GM18858 (cell line): Measurements from ENCODE around the gene AKAP9.
A peak's percentile ranks its signal among the peaks of the same experiment; 100 is the strongest.
"Not testable (repeated sequence)": the region's sequence is repeated elsewhere in the genome, so short reads cannot be mapped to it uniquely, and the experiment has no call there.

ENCODE experiments used
- ATAC-seq: cut with Tn5 transposase; IDR thresholded peaks from one replicate; pipeline ENCODE4 v1.9.1; 2021; ENCODE audit not compliant: unreplicated experiment

AKAP9 gene

DNA sequence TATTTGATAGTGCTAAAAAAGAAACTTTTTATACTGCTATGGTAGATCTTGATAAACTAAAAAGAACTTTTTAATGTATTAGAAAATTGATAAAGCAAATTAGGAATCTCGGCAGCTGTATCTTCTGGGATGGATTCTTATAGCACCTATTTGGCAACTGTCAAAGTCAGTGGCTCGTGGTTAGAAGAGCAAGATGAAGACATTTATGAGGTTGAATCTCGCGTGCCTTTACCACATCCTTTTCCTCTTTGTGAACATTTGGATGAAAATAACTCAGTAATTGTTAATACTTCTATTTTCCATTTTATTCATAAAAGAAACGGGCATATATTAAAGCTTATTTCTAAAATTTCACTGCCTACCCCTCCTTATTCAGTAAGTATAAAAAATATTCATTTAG, 117.4 kb downstream of the AKAP9 start:
- no peak for ATAC-seq

DNA sequence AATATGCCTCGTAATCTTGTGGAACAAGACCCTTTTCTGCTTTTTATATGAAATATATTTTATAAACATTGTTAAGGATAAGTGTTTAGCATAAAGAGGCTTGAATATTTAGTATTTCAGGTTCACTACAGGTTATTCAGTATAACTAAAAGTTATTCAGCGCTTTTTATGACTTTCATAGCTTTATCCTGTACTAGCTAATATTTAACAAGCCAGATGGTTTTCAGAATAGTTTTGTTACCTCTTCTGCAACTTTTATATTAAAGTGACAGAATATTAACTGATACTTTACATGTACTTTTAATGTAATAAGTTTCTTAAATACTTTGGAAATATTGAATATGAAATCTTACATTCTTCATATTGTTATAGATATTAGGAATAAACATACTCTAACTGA, 118.2 kb downstream of the AKAP9 start:
- ATAC-seq = no peak

DNA sequence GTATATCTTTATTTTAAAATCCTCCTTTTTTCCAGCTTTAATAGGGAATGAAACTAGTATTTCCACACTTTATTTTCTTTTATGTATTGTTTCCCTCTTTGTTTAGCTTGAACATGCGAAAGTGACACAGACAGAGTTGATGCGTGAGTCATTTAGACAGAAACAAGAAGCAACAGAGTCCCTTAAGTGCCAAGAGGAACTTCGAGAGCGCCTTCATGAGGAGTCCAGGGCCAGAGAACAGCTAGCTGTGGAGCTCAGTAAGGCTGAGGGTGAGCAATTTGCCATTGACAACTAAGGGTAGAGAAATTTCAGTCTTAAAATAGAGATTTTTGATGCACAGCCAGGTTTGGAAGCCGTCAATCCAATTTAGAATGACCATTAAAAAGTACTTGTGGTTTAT, 120.5 kb downstream of the AKAP9 start:
- ATAC-seq = no peak

DNA sequence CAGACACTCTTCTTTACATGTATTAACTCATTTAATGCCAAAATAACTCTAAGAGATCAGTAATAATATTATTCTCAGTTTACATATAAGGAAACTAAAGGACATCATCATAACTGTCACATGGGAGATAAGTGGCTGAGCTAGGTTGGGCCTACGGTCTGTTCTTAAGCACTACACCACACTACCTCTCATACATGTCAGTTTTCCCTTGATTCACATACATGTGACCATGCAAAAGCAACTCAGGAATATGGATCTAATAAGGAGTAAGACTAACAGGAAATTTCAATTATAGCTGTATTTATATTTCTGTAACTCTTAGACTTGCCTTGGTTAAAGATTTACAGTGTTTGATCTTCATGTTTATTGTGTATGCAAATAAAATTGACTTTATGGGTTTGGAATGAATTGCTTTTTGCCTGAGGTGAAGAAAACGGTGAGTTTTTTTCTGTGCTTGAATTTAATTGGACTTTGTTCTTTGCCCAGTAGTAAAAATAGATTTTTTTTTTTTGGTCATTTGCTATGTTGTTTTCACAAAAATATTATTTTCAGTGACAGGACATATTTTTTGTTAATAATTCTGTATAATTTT, 123.9 kb downstream of the AKAP9 start:
- no peak for ATAC-seq

DNA sequence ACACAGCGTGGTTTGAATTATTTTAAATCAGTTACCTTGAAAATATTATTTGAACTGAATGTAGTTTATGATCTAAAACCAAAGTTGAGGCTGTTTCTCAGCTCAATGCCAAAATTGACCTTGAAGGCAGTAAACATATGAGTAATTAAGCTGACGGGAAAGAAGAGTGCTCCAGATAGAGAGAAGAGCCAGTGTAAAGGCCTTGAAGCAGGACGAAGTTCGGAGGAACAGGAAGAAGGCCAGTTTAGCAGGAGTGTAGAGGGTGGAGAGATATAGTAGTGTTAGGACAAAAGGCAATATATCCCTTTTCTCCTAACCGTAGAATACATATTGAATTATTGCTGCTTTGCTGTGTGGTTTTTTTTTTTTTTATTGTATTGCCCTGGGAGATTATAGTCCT, 130.4 kb downstream of the AKAP9 start:
- ATAC-seq = no peak

DNA sequence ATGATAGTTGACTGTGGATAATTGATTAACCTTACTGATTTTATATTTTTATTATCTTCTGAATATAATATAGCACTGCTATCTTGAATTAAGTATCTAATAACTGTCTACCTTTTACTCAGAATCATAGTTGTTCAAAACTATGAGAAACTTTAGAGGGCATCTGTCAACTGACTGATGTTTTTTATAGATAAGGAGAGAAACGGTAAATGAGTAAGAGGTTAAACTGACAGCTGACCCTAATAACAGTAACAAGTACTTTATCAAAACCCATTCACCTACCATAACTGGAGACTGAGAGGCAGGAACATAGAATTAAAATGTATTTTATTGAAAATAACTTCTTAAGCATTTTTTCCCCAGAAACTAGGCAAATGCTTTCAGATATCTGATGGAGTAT, 131.5 kb downstream of the AKAP9 start:
- ATAC-seq = no peak

DNA sequence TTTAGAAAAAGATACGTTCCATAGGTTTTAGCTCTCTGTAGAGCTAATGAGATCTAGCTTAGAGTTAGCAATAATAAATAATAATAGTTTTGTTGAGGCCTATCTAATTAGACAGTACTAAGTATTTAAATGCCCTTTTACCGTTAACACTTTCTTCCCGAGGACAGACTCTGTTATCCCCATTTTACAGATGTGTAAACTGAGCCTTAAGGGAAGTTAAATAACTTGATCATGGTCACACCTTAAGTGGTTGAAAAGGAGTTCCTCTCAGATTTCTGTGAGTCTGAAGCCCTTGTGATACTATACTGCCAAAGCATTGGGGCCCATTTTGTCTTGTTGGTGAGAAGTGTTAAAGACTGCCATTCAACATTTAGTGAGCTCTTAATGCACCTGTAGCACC, 132.0 kb downstream of the AKAP9 start:
- ATAC-seq = no peak

DNA sequence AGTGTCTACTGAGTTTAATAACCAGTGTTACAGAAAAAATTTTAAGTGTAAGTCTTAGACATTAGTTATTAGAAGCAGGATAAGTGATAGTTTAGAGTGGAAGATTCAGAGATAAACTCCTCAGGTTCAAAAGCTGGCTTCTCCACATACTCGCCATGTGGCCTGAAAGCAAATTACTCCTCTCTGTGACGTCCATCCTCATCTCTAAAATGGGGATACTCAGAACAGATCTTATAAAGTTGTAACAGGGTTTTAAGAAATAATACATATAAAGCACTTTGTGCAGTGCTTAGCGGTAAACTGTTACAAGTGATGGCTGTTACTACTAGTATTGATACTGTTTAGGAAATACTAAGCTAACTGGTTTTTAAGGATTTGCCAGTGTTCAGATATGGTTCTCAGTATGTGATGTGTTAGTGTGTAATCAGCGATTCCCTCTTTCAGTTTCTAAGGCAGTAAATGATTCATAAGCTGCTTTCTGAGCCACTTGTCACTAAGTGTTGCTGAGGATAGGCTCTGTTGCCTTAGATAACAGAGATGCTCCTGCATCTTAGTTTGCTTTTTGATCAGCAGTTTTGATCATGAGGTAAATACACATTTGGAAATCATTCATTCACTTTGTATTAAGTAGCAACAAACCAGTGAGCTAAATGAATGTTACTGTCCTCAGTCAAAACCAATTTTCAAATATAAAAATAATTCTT, 134.9 kb downstream of the AKAP9 start:
- peak; percentile 96 for ATAC-seq

DNA sequence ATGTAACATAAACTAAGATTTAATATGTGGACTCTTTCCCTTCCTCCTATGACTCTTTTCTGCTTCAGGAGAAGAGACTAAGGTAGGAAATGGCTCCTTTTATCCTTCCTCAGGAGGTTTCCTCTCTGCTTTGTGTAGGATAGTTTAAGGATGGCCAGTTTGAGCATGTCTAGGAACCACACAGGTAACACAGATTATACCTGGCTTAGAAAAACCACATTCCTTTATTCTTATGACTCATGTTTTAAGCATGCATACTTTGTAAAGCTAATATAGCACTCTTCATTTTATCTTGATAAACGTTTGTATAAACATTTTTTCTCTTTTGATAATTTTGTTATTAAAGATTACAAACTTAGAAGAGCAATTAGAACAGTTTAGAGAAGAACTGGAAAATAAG, 135.8 kb downstream of the AKAP9 start:
- ATAC-seq = no peak

DNA sequence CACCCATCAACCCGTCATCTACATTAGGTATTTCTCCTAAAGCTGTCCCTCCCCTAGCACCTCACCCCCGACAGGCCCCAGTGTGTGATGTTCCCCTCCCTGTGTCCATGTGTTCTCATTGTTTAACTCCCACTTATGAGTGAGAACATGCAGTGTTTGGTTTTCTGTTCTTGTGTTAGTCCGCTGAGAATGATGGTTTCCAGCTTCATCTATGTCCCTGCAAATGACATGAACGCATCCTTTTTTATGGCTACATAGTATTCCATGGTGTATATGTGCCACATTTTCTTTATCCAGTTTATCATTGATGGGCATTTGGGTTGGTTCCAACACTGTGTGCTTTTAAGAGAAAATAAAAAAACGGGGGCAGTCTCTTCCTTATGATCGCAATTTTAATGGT, 143.3 kb downstream of the AKAP9 start:
- ATAC-seq = not testable (repeated sequence)

DNA sequence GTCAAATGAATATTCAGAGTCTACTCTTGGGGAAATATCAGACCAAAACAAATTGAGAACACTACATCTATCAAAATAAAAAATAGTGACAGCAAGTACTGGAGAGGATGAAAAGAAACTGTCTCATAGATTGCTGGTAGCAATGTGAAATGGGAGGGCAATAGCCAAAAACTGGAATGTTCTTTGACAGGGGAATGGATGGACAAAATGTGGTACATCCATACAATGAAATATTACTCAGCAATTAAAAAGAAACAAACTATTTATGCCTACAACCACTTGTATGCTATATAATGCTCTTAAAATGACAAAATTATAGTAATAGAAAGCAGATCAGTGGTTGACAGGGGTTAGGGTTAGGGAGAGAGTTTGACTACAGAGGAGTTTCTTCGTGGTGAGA, 147.6 kb downstream of the AKAP9 start:
- no peak for ATAC-seq

DNA sequence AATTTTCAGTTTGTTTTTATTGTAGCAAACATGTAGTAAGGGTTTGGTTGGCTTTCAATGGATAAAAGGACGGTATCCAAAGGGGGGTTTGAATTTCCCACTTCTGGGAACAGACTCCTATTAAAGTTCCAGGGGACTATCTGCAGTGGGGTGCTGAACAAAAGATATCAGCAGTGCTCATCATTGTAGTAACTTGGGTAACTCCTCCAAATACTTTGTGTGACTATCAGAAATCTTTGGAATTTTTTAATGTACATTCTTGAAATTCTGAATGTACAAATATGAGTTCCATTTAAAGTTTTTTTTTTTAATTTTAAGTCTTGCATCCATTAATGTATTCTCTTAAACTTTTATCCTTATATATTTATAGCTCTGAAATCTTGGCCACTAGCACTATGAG, 151.5 kb downstream of the AKAP9 start:
- no peak for ATAC-seq

DNA sequence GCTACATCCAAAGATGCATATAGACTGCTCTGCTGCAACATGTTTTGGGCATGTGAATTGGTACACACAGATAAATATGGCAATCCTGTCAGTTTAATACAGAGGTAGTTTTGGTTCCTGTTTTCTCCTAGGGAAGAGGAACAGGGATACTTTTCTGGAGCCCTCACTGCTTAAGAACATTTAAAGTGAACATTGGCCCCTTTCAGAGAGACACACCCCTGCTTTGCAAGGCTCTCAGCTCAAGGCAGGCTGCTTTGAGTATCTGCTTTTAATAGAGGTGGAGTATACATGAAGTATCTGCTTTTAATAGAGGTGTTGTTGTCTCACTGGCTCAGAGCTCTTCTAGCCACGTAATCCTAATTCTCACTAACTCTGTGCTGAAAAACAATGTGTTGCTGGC, 154.7 kb downstream of the AKAP9 start:
- no peak for ATAC-seq

DNA sequence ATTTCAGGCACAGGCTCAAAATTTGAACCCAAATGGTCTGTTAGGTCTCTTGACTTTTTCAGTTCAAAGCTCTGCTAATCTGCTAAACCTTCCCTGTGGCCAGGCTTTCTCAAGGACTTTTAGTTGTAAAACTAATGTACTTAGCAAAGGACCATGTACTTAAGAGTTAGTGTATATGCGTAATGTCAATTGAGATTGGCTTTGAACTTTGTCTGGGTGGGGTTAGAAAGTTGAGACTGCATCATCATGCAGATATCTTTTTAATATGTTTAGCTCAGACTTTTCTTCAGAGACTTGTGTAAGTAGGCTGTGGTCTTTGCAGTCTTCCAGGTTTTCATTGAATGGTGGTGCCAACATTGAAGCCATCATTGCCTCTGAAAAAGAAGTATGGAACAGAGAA, 159.9 kb downstream of the AKAP9 start:
- no peak for ATAC-seq

DNA sequence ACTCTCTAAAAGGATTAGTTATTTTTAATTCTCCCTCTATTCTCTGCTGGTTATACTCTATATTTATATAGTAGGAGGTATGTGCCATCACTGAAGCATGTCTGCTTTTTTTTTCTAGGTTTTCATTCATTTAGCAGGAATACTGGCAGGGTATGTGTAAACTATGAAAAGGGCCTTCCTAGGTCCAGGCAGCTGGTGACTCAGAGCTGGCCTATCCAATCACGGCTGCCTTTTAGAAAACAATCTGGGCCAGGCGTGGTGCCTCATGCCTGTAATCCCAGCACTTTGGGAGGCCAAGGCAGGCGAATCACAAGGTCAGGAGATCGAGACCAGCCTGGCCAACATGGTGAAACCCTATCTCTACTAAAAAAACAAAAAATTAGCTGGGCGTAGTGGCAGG, 162.2 kb downstream of the AKAP9 start:
- ATAC-seq = not testable (repeated sequence)

DNA sequence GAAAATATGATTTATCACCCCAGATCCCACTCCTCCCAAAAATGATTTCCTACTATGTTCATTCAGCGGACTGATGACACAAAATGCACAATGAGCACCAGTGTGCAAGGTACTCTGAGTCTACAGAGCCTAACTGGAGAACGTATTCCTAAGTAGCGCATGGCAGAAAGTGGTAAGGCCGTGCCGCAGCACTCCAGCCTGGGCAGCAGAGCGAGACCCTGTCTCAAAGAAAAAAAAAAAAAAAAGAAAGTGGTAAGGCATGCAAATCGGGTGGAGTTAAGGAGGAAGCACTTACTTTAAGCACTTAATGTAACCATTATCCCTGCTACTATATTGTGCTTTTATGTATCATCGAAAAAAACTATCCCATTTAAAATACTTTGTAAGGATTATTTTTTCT, 168.2 kb downstream of the AKAP9 start:
- ATAC-seq = no peak

DNA sequence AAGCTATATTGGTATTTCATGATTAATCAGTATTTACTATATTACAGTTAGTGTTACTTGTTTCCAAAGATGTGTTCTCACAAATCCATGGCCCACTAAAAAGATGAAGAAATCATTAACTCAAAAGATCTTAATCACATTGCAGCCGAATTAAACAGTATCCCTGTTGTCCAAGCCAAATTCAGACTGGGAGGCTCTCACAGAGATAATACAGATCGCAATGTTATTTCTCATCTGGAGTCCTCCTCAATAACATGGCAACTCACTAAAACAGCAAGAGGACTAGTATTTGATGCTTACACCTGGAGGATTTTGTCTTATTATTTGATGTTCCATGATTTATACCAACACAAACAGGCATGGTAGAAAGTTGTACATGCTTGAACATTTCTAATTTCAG, 170.2 kb downstream of the AKAP9 start:
- ATAC-seq = no peak

DNA sequence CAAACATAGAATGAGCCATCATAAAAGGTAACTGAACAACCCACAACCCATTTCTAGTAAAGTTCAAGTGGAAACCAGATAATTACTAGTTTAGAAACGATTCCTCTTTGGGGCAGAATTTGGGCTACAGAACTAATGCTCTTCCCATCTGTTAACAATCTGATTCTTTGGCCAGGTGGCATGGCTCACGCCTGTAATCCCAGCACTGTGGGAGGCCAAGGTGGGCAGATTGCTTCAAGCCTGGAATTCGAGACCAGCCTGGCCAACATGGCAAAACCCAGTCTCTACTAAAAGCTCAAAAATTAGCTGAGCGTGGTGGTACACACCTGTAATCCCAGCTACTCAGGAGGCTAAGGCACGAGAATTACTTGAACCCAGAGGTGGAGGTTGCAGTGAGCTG, 175.2 kb downstream of the AKAP9 start:
- no peak for ATAC-seq

DNA sequence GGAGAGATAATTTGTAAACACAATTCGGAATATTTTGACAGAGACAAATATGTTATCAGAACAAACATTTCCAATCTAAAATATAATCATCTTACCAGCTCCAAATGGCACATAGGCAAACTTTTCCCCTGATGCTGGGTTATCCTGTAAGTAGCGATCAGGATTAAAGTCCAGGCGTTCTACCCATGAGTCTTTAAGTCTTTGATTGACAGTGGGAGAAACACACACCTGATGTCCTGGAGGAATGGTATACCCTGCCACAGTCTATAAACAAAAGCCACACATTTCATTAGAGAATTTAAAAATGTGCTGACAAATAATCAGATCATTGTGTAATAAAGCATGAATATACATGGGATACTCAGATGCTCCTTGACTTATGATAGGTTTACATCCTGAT, 176.3 kb downstream of the AKAP9 start:
- no peak for ATAC-seq

DNA sequence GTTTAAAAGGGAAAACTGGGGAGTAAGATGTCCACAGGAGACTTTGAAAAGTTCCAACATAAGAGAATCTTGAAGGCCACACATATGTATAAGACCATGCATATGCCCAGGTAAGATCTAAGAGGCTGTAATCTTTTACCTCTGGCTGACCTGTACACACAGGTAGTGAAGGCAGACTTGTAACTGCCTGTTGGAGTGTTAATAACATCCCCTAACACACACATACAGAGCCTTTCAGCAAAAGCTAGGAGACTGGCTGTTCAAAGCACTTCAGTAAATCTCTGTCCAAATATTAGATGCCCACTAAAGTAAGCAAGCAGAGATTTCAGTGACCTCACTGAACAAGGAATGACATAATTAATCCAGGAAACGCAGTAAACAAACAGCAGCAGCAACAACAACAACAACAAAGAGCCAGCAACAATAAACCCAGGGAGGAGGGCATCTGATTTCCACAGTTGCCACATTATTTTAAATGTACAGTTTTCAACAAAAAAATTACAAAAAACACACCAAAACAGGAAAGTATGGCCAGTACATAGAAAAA, 178.6 kb downstream of the AKAP9 start:
- ATAC-seq = no peak

DNA sequence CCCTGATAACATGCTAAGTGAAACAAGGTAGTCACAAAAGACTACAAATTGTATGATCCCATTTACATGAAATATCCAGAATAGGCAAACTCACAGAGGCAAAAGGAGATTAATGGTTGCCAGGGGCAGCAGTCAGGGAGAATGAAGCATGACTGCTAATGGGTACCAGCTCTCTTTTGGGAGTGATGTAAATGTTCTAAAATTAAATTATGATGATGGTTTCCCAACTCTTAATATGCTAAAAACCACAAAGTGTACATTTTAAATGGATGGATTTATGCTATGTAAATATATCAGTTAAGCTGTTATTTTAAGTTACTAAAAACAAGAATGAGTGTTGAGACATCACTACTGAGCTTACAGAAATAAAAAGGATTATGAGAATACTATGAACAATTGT, 181.0 kb downstream of the AKAP9 start:
- no peak for ATAC-seq

DNA sequence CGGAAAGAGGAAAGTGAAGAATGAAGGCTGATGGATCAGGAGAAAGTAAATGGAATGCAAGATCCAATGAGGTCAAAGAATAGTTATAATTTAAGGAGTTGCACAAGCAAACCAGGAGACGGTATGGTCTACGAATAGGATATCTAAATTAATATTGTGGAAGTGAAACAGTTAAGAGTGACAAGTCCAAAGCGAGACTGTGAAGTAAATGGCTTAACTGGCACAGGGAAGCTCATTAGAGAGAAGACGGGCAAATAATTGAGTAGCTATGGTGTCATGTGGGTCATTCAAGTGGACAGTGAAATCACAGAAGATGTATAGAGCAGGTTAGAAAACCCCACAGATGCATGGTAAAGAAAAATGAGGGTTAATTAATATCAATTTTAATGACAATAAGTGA, 190.4 kb downstream of the AKAP9 start:
- no peak for ATAC-seq

DNA sequence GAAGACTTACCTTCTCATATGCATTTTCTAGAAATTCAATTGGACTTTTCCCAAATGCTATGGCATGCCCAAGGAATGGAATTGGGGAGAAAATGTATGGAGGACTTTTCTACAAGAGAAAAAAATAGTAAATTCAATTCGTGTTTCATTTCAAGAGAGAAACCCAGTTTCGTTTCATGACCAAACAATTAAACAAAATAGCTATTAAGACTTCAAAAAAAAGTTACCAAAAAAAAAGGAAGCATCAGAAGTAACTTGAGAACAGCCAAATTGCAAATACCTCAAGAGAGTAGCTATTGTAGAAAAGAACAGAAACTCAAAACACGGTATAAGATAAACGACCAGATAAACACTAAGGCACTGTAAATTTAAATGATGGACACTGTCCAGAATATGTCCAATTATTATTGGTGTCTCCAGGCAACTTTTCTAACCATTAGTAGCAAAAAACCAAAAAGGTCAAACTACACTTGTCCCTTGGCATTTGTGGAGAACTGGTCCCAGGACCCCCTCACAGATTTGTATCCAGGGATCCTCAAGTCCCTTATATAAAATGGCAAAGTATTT, 191.2 kb downstream of the AKAP9 start:
- no peak for ATAC-seq
